MV-4-11 (cell line): ENCODE data around the gene SLC34A3.

Experiments used
- DNase-seq: peaks from one replicate; lab custom pipeline; 2025; lab: John Stamatoyannopoulos, UW

The SLC34A3 gene

GRCh38 chr9:137275588-137276472 is 45.1 kb downstream of the SLC34A3 start:
- DNase-seq: no peak

GRCh38 chr9:137276473-137277328 is 46.0 kb downstream of the SLC34A3 start:
- DNase-seq: peak; percentile 67

- DNase-seq: peak; percentile 83
Measured at GRCh38 chr9:137277329-137278041, 46.8 kb downstream of the SLC34A3 start, which contains the start of gene TOR4A. Gene TOR4A, plus strand, starts transcription at chr9:137277726. Its CDS starts 964 bp downstream, at chr9:137278690.

GRCh38 chr9:137278061-137278701 is 47.5 kb downstream of the SLC34A3 start:
- DNase-seq: peak; percentile 49

- no peak for DNase-seq
Measured at GRCh38 chr9:137278721-137279711, 48.3 kb downstream of the SLC34A3 start.

- DNase-seq: no peak
Measured at GRCh38 chr9:137279741-137280473, 49.2 kb downstream of the SLC34A3 start.

GRCh38 chr9:137280474-137281344 is 50.0 kb downstream of the SLC34A3 start:
- DNase-seq: no peak

GRCh38 chr9:137281345-137282116 is 50.8 kb downstream of the SLC34A3 start:
- no peak for DNase-seq
